OCI-LY7 (cell line): Measurements from ENCODE around the gene LAMTOR3. TPM values are rescaled to one million over a fixed set of nuclear protein-coding genes. Genes with fewer than 3 reads are reported as not detected.

Experiments used
- Bru-seq: library from RNA; stranded (reverse); fragments of 400-500 nt; gene quantifications from one replicate; lab custom pipeline; 2021; lab: Mats Ljungman, UMichigan
- BruChase-seq, 2 experiments: library from RNA; stranded (reverse); fragments of 400-500 nt; gene quantifications; one replicate each; lab custom pipeline; 2021; lab: Mats Ljungman, UMichigan
- BruUV-seq: library from RNA; stranded (reverse); fragments of 400-500 nt; replicated peaks from 2 replicates; lab custom pipeline; 2021; lab: Mats Ljungman, UMichigan
- CTCF ChIA-PET: fragments of 300-600 bp; sonication (Branson Sonifier 250); formaldehyde crosslinking; loops from one replicate; lab custom pipeline; 2022; ENCODE audit warnings: antibody characterized with exemption; ENCODE audit not compliant: unreplicated experiment; lab: Charles Lee
- POLR2A ChIA-PET: fragments of 300-600 bp; sonication (Branson Sonifier 250); formaldehyde crosslinking; loops from one replicate; lab custom pipeline; 2022; ENCODE audit warnings: antibody characterized with exemption; lab: Charles Lee
- DNase-seq: peaks from one replicate; pipeline ENCODE4 v3.0.0-alpha.2; 2015; ENCODE audit warnings: low spot score
- H2AFZ ChIP-seq: fragments of 200-600 bp; sonication (generic), shearing (Covaris generic); 2 replicates; pipeline ENCODE4 v1.6.1; 2014; ENCODE audit warnings: mild to moderate bottlenecking, antibody characterized with exemption, low read length, moderate library complexity
- H3K27ac ChIP-seq: fragments of 200-600 bp; sonication (generic); 2 replicates; pipeline ENCODE4 v1.5.1; 2014; ENCODE audit warnings: mixed run types, low read depth, mild to moderate bottlenecking, moderate library complexity, low read length, inconsistent platforms; ENCODE audit not compliant: poor library complexity, severe bottlenecking
- H3K36me3 ChIP-seq: fragments of 200-600 bp; sonication (generic); 2 replicates; pipeline ENCODE4 v1.6.1; 2014; ENCODE audit warnings: mild to moderate bottlenecking, antibody characterized with exemption, low read length, moderate library complexity, mixed read lengths; ENCODE audit not compliant: insufficient read depth
- H3K4me1 ChIP-seq: fragments of 200-600 bp; sonication (generic); 2 replicates; pipeline ENCODE4 v1.5.1; 2014; ENCODE audit warnings: mild to moderate bottlenecking, low read length; ENCODE audit not compliant: insufficient read depth, poor library complexity, severe bottlenecking
- H3K4me2 ChIP-seq: fragments of 200-600 bp; sonication (generic); 2 replicates; pipeline ENCODE4 v1.6.1; 2014; ENCODE audit warnings: mild to moderate bottlenecking, low read length
- H3K4me3 ChIP-seq: fragments of 200-600 bp; sonication (generic); 2 replicates; pipeline ENCODE4 v1.5.1; 2014; ENCODE audit warnings: mild to moderate bottlenecking, low read depth, low read length; ENCODE audit not compliant: poor library complexity, severe bottlenecking
- H3K79me2 ChIP-seq: fragments of 200-600 bp; sonication (generic); 2 replicates; pipeline ENCODE4 v1.6.1; 2016; ENCODE audit warnings: low read depth, mild to moderate bottlenecking, low read length, moderate library complexity, mixed read lengths; ENCODE audit not compliant: insufficient read depth
- H3K9me2 ChIP-seq: fragments of 200-600 bp; sonication (generic); 2 replicates; pipeline ENCODE4 v1.6.1; 2016; ENCODE audit warnings: mild to moderate bottlenecking, low read length, mixed read lengths; ENCODE audit not compliant: insufficient read depth
- H3K9me3 ChIP-seq: fragments of 200-600 bp; sonication (generic); 2 replicates; pipeline ENCODE4 v1.6.1; 2014; ENCODE audit warnings: mild to moderate bottlenecking, mixed run types, low read length, mixed read lengths
- H4K20me1 ChIP-seq: fragments of 200-600 bp; sonication (generic); 2 replicates; pipeline ENCODE4 v1.6.1; 2014; ENCODE audit warnings: mild to moderate bottlenecking, antibody characterized with exemption, low read length, moderate library complexity, mixed read lengths; ENCODE audit not compliant: insufficient read depth
- CTCF ChIP-seq: fragments of 200-600 bp; sonication (generic); conservative IDR thresholded peaks from 2 replicates; pipeline ENCODE4 v1.5.1; 2014; ENCODE audit warnings: mild to moderate bottlenecking, antibody characterized with exemption, low read length, moderate library complexity, mixed read lengths
- EZH2phosphoT487 ChIP-seq: fragments of 200-600 bp; sonication (generic); IDR thresholded peaks from 2 replicates; pipeline ENCODE4 v1.6.1; 2018; ENCODE audit warnings: low read depth, borderline replicate concordance, mild to moderate bottlenecking, mixed run types, antibody characterized with exemption, low read length, moderate library complexity, mixed read lengths
- intact Hi-C: fragments of 100-400 bp; cut with micrococcal nuclease; formaldehyde crosslinking; loops from one replicate; pipeline ENCODE4 v1.10.0; 2022; ENCODE audit not compliant: unreplicated experiment
- long read RNA-seq: library from polyadenylated mRNA; stranded (forward); transcript quantifications from one replicate; pipeline ENCODE4 v2.0.0, GENCODE V29; 2022
- total RNA-seq, 2 experiments: library from RNA; depleted of rRNA in 1 of 2; stranded (reverse); fragments of >200 nt in 1 of 2; shearing (Covaris generic) in 1 of 2; gene quantifications; 2 replicates each; pipeline ENCODE4 v1.2.3, GENCODE V29; 2014 to 2022

Gene LAMTOR3
- total RNA-seq (2014; rRNA removed; shearing (Covaris generic)) (11.9 and 18.5 TPM in 2 replicates), total RNA-seq (2022) (22.8 and 27.3 TPM in 2 replicates), Bru-seq, nascent RNA (percentile 83 among the genes with signal in this experiment), BruChase-seq, experiment 1, labeled RNA remaining after a 6-hour chase (percentile 61 among the genes with signal in this experiment), BruChase-seq, experiment 2, labeled RNA remaining after a 2-hour chase (percentile 78 among the genes with signal in this experiment)
- long read RNA-seq, full-length matches to known transcripts = 35 of 39 reads
- long read RNA-seq, partial matches to known transcripts = 1 of 39 reads
- long read RNA-seq, other reads (novel, unspliced or antisense) = 3 of 39 reads

GRCh38 chr4:99894161-99894997 is at the start of gene LAMTOR3:
TSS of gene LAMTOR3 (minus strand) at chr4:99894427. CDS start at chr4:99893963, 464 bp downstream.
- peaks cover 17% of the 10 kb centered on the region; the same call in 1 of the 2 replicates for H3K36me3 ChIP-seq
- peak within 1 kb of the TSS; percentile 57 for H3K27ac ChIP-seq
- TF ChIP-seq CTCF = no peak
- TF ChIP-seq EZH2phosphoT487 = no peak
- DNase-seq = peak; percentile 95
- ChIA-PET CTCF (interaction anchor here (0.7 to 2.0 kb wide), 2 partner anchors 49 to 52 kb away, joined by 3 to 9 read pairs; partner anchors contain the start of gene DNAJB14), POLR2A (interaction anchor here (0.9 to 1.8 kb wide), 6 partner anchors 33 to 331 kb away, joined by 3 to 12 read pairs (median 4); partner anchors contain the start of genes DAPP1 and TRMT10A)
- peak within 1 kb of the TSS; percentile 92 for H3K4me3 ChIP-seq
- H4K20me1 ChIP-seq = no peaks in the 10 kb centered on the region
- intact Hi-C loops = loop anchor here (1.0 kb wide), 1 partner anchor 52 kb away; the partner anchor contains the start of gene DNAJB14
- peak within 1 kb of the TSS; percentile 93 for H3K4me2 ChIP-seq
- TSS peak; percentile 85 for BruUV-seq
- no peaks in the 10 kb centered on the region for H3K9me3 ChIP-seq
- H2AFZ ChIP-seq = peak within 1 kb of the TSS; percentile 62
- peaks cover 35% of the 10 kb centered on the region for H3K79me2 ChIP-seq
- H3K9me2 ChIP-seq = no peaks in the 10 kb centered on the region
- peaks cover 8% of the 10 kb centered on the region for H3K4me1 ChIP-seq

GRCh38 chr4:99938243-99938753 is 44.1 kb upstream of the LAMTOR3 start:
- Histone ChIP-seq H3K4me1 (peaks cover 5% of the 10 kb centered on the region), H3K9me2 (no peaks in the 10 kb centered on the region), H3K27ac (no peak overlapping the region), H3K36me3 (peaks cover 59% of the 10 kb centered on the region), H4K20me1 (no peaks in the 10 kb centered on the region), H3K4me2 (no peak overlapping the region), H3K4me3 (no peak overlapping the region), H2AFZ (no peak overlapping the region), H3K9me3 (peaks cover 22% of the 10 kb centered on the region; the same call in 1 of the 2 replicates), H3K79me2 (peaks cover 87% of the 10 kb centered on the region)
- no TSS peak for BruUV-seq
- POLR2A ChIA-PET = interaction anchor here (0.6 to 0.8 kb wide), 7 partner anchors 11 to 923 kb away, joined by 3 to 6 read pairs (median 3); no protein-coding TSS in a partner anchor
- intact Hi-C loops = no loop called here
- CTCF ChIA-PET = interaction anchor here (0.6 kb wide), 1 partner anchor 850 kb away, joined by 6 read pairs; the partner anchor contains the start of gene ADH5
- TF ChIP-seq EZH2phosphoT487 (no peak), CTCF (no peak)
- no peak for DNase-seq
